Testis (tissue), 3 donors: ENCODE data around the gene ZNF618. TPM values are rescaled to one million over a fixed set of nuclear protein-coding genes. Genes with fewer than 3 reads are reported as not detected.

Experiments used
- DNase-seq: peaks from one replicate; pipeline ENCODE4 v3.0.0-alpha.2; 2019
- H3K27ac ChIP-seq, 2 donors: fragments of 200-600 bp; sonication (generic); one replicate each; pipeline ENCODE4 v1.5.1; 2019
- H3K27me3 ChIP-seq: fragments of 200-600 bp; sonication (generic); one replicate; pipeline ENCODE4 v1.5.1; 2019
- H3K36me3 ChIP-seq: fragments of 200-600 bp; sonication (generic); one replicate; pipeline ENCODE4 v1.5.1; 2017; ENCODE audit warnings: low read depth; ENCODE audit errors: missing control alignments
- H3K4me1 ChIP-seq: fragments of 200-600 bp; sonication (generic); one replicate; pipeline ENCODE4 v1.5.1; 2019
- H3K4me3 ChIP-seq, 2 donors: fragments of 200-600 bp; sonication (generic); one replicate each; pipeline ENCODE4 v1.5.1; 2017 to 2019
- H3K9me3 ChIP-seq: fragments of 200-600 bp; sonication (generic); one replicate; pipeline ENCODE4 v1.5.1; 2017
- CTCF ChIP-seq, 3 experiments: fragments of 450-650 bp in 2 of 3; fragments of 200-600 bp in 1 of 3; sonication (generic) in 1 of 3; IDR thresholded peaks; one replicate each; pipeline ENCODE4 v1.5.1; 2016 to 2019; ENCODE audit warnings: antibody characterized with exemption in 3 of 3, mild to moderate bottlenecking in 2 of 3, moderate library complexity in 1 of 3
- POLR2A ChIP-seq: fragments of 450-650 bp; IDR thresholded peaks from one replicate; pipeline ENCODE4 v1.6.1; 2017; ENCODE audit warnings: antibody characterized with exemption, mild to moderate bottlenecking, moderate library complexity
- WGBS, 2 donors: methylation state at CpG; one replicate each; pipeline ENCODE4 v1.1.5; 2018; 5-methylcytosine and 5-hydroxymethylcytosine counted together
- intact Hi-C: fragments of 100-400 bp; cut with DNase I; formaldehyde crosslinking; loops from one replicate; pipeline ENCODE4 v1.15.1; 2023; ENCODE audit warnings: low total_unique reads
- polyA plus RNA-seq: library from polyadenylated mRNA; stranded (reverse); fragments of 350-450 nt; fragmentation: Illumina TruSeq; extraction: RNeasy Lipid Tissue Mini Kit (QIAGEN cat#74804); gene quantifications from one replicate; pipeline ENCODE4 v1.2.3, GENCODE V29; 2014; ENCODE audit warnings: low read depth, low replicate concordance; ENCODE audit not compliant: insufficient read depth
- total RNA-seq, 2 donors: library from RNA; depleted of rRNA; stranded (reverse); fragments of >200 nt; gene quantifications; one replicate each; pipeline ENCODE4 v1.2.3, GENCODE V29; 2016

Gene ZNF618
- total and polyA plus RNA-seq, 3 donors from 2014 or later = 6.8 to 15.2 (median 14.6) TPM

GRCh38 chr9:114033397-114034103 lies 157.4 kb downstream of the ZNF618 start:
- intact Hi-C loops = no loop called here
- Histone ChIP-seq H3K27me3 (no peaks in the 10 kb centered on the region), H3K4me1 (no peaks in the 10 kb centered on the region), H3K4me3 (no peak overlapping the region), H3K27ac (no peak overlapping the region), H3K36me3 (no peaks in the 10 kb centered on the region), H3K9me3 (no peaks in the 10 kb centered on the region)
- 68 to 82% methylated on average over 8 to 12 of the region's 12 CpGs for WGBS, 2 donors
- DNase-seq = no peak
- TF ChIP-seq CTCF (IDR thresholded peaks at IDR 0.05) (peak in 1 of 3 experiments; percentile 19), POLR2A (no peak)

GRCh38 chr9:114034196-114034595 lies 158.1 kb downstream of the ZNF618 start:
- Histone ChIP-seq H3K4me1 (no peaks in the 10 kb centered on the region), H3K4me3 (no peak overlapping the region), H3K27me3 (no peaks in the 10 kb centered on the region), H3K36me3 (no peaks in the 10 kb centered on the region), H3K9me3 (no peaks in the 10 kb centered on the region), H3K27ac (no peak overlapping the region)
- no peak for DNase-seq
- WGBS, 2 donors = 88 to 95% methylated on average over 10 of the region's 10 CpGs
- TF ChIP-seq CTCF (IDR thresholded peaks at IDR 0.05) = no peak
- no peak for TF ChIP-seq POLR2A
- intact Hi-C loops = no loop called here

GRCh38 chr9:114034661-114035062 lies 158.6 kb downstream of the ZNF618 start:
- intact Hi-C loops = no loop called here
- DNase-seq = no peak
- H3K9me3 ChIP-seq = no peaks in the 10 kb centered on the region
- no peak overlapping the region for H3K4me3 ChIP-seq
- no peaks in the 10 kb centered on the region for H3K4me1 ChIP-seq
- 78 to 84% methylated on average over 3 to 4 of the region's 4 CpGs for WGBS, 2 donors
- H3K27ac ChIP-seq = no peak overlapping the region
- H3K27me3 ChIP-seq = no peaks in the 10 kb centered on the region
- H3K36me3 ChIP-seq = no peaks in the 10 kb centered on the region
- TF ChIP-seq POLR2A (no peak), CTCF (IDR thresholded peaks at IDR 0.05) (no peak)

GRCh38 chr9:114035221-114035844 lies 159.2 kb downstream of the ZNF618 start:
- Histone ChIP-seq H3K27ac (no peak overlapping the region), H3K4me1 (no peaks in the 10 kb centered on the region), H3K9me3 (no peaks in the 10 kb centered on the region), H3K36me3 (no peaks in the 10 kb centered on the region), H3K27me3 (no peaks in the 10 kb centered on the region), H3K4me3 (no peak overlapping the region)
- no peak for DNase-seq
- WGBS, 2 donors = 83 to 87% methylated on average over 15 to 17 of the region's 17 CpGs
- intact Hi-C loops = no loop called here
- TF ChIP-seq POLR2A (no peak), CTCF (IDR thresholded peaks at IDR 0.05) (no peak)
